Pancreas (tissue), 10 donors: Measurements from ENCODE around the gene VWA8. TPM values are rescaled to one million over a fixed set of nuclear protein-coding genes. Genes with fewer than 3 reads are reported as not detected.

ENCODE experiments used
- ATAC-seq, 4 donors: fragments of 200-7000 bp; cut with Tn5 transposase; one replicate each; pipeline versions ENCODE4 v1.8.0 to v1.9.1; 2020; ENCODE audit warnings: mild to moderate bottlenecking in 4 of 4, moderate library complexity in 4 of 4
- DNase-seq, 6 donors: peaks; one replicate each; pipeline ENCODE4 v3.0.0-alpha.2; 2020
- FAIRE-seq: peaks from 2 replicates; lab custom pipeline; 2012; peaks lifted over from hg19 to GRCh38; lab: Jason Lieb, UNC
- H3K27ac ChIP-seq, 4 donors: fragments of 200-600 bp; sonication (generic); 1 replicate in 3 of 4; 2 replicates in 1 of 4; pipeline versions ENCODE4 v1.5.0 to v1.8.0; 2020
- H3K27me3 ChIP-seq, 4 donors: fragments of 200-600 bp; one replicate each; pipeline ENCODE4 v1.8.0; 2021
- H3K36me3 ChIP-seq, 3 donors: fragments of 200-600 bp; sonication (generic) in 1 of 3; one replicate each; pipeline versions ENCODE4 v1.5.0 to v1.8.0; 2020 to 2021
- H3K4me1 ChIP-seq, 3 donors: fragments of 200-600 bp; one replicate each; pipeline ENCODE4 v1.8.0; 2021
- H3K4me3 ChIP-seq, 4 donors: fragments of 200-600 bp; sonication (generic) in 2 of 4; one replicate each; pipeline versions ENCODE4 v1.5.0 to v1.8.0; 2020 to 2021
- H3K9me3 ChIP-seq, 4 donors: fragments of 200-600 bp; one replicate each; pipeline ENCODE4 v1.8.0; 2021
- WGBS, 2 donors: extraction: QIAGEN DNeasy Blood & Tissue Kit; methylation state at CpG; one replicate each; pipeline ENCODE4 v1.1.7; 2013; 5-methylcytosine and 5-hydroxymethylcytosine counted together
- intact Hi-C, 3 donors: fragments of 100-400 bp; cut with DNase I; formaldehyde crosslinking; loops; one replicate each; pipeline versions ENCODE4 v1.11.1 to v1.14.2; 2022
- polyA plus RNA-seq, 2 donors: library from polyadenylated mRNA; stranded (reverse); fragments of 200-250 nt; gene quantifications; one replicate each; pipeline ENCODE4 v1.2.3, GENCODE V29; 2013
- total RNA-seq, 6 donors: library from RNA; stranded (reverse); fragmentation: NEBNext Ultra II Directional in 4 of 6; extraction: Animal tissue kit (Norgen Biotek cat#: 25700) in 4 of 6; gene quantifications; one replicate each; pipeline versions ENCODE4 v1.2.1 to v1.2.4, GENCODE V29; 2021 to 2023
- TF ChIP-seq, protein P1 (sequence below), 4 donors: fragments of 200-600 bp; sonication (generic) in 3 of 4; IDR thresholded peaks; one replicate each; pipeline versions ENCODE4 v1.5.0 to v1.8.0; 2021; ENCODE audit warnings: antibody characterized with exemption in 4 of 4
- donor health status: healthy with polysubstance abuse.
- donor health status: DM: no; HTN: no; CAD: no; lungs with moderate emphysema.
- donor health status: DM: no; HTN: no; CAD: no.
- donor health status: control.
- donor health status: control.
- donor health status: Bipolar disorder and iron deficiency.
- donor health status: DM: yes; HTN: yes; CAD: no.
- donor health status: DM: no; HTN: no; CAD: no.
- donor health status: DM: no; HTN: no; CAD: no.
- donor health status: DM: yes; HTN: yes; CAD: no.

VWA8 gene
- total and polyA plus RNA-seq, 8 donors = 3.3 to 15.8 (median 9.2) TPM

DNA sequence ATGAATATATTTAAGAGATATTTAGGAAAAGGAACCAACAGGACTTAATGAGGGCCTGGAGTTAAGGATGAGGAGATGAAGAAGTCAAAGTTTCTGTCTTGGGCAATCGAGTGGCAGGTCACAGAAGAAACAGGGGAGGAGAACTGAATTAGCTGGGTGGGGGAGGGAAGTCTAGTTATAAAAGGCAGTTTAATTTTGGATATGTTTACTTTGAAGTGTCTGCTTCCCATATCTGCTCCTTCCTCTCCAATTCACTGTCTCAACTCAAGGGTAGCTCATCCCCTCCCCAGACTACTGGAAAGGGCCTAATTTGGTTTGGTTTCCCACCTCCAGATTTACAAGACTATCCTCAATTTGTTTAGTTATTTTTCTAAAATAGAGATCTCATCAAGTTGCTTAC, 195.9 kb downstream of the VWA8 start:
- Histone ChIP-seq H3K4me1 (peaks cover 5 to 32% (median 6%) of the 10 kb centered on the region in 3 donors), H3K36me3 (no peaks in the 10 kb centered on the region), H3K27ac (no peak overlapping the region), H3K27me3 (no peaks in the 10 kb centered on the region), H3K4me3 (no peak overlapping the region), H3K9me3 (no peaks in the 10 kb centered on the region)
- WGBS, 2 donors = 93 to 100% methylated on average over 1 of the region's 1 CpG
- no peak for DNase-seq
- intact Hi-C loops = no loop called here
- no peak for FAIRE-seq
- ATAC-seq = no peak
- TF ChIP-seq, protein P1, sequence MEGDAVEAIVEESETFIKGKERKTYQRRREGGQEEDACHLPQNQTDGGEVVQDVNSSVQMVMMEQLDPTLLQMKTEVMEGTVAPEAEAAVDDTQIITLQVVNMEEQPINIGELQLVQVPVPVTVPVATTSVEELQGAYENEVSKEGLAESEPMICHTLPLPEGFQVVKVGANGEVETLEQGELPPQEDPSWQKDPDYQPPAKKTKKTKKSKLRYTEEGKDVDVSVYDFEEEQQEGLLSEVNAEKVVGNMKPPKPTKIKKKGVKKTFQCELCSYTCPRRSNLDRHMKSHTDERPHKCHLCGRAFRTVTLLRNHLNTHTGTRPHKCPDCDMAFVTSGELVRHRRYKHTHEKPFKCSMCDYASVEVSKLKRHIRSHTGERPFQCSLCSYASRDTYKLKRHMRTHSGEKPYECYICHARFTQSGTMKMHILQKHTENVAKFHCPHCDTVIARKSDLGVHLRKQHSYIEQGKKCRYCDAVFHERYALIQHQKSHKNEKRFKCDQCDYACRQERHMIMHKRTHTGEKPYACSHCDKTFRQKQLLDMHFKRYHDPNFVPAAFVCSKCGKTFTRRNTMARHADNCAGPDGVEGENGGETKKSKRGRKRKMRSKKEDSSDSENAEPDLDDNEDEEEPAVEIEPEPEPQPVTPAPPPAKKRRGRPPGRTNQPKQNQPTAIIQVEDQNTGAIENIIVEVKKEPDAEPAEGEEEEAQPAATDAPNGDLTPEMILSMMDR (IDR thresholded peaks at IDR 0.05) = no peak

DNA sequence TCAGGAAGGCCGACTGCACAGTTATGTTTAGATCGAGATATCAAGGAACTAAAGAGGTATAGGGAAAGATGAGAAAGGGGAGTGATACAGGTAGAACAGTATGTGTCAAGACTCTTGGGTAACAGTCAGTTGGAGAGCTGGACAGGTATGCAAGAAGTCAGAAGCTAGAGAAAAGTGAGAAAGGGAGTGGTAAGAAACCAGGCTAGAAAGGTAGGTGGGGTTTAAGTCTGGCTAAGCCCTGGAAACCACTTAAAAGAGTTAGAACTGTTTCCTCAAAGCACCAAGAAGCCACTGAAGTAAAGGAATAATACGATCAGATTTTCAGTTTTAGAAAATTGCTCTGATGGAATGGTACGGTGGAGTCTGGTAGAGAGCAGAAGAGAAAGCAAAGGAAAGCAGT, 196.4 kb downstream of the VWA8 start:
- H3K27me3 ChIP-seq = no peaks in the 10 kb centered on the region
- H3K4me3 ChIP-seq = no peak overlapping the region
- 91 to 92% methylated on average over 4 of the region's 4 CpGs for WGBS, 2 donors
- peaks cover 5 to 32% (median 6%) of the 10 kb centered on the region in 3 donors for H3K4me1 ChIP-seq
- no peaks in the 10 kb centered on the region for H3K36me3 ChIP-seq
- ATAC-seq = no peak
- FAIRE-seq = no peak
- H3K27ac ChIP-seq = no peak overlapping the region
- intact Hi-C loops = no loop called here
- DNase-seq = no peak
- TF ChIP-seq, protein P1 (IDR thresholded peaks at IDR 0.05) = no peak
- H3K9me3 ChIP-seq = no peaks in the 10 kb centered on the region

DNA sequence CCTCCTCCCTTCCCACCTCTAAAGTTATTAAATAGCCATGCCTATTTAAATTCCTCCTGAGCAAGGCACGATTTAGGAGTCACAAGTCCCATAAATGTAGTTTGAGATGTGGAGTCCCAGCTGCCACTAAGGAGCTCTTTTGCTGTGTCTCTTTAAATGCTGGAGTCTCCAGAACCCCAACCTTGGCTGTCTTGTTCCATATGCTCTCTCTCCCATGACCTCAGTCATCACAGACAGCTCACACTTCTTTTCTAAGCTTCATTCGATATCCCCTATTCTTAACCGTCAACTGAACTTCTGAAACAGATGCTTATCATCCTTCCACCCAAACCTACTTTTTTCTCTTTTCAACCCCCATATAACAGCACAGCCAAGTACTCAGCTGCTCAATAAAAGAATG, 197.1 kb downstream of the VWA8 start:
- H3K4me3 ChIP-seq = no peak overlapping the region
- H3K9me3 ChIP-seq = no peaks in the 10 kb centered on the region
- intact Hi-C loops = no loop called here
- peak in 3 of 6 donors; percentile 21 to 49 (median 35) for DNase-seq
- H3K4me1 ChIP-seq = peaks cover 5 to 32% (median 6%) of the 10 kb centered on the region in 3 donors
- no peak overlapping the region for H3K27ac ChIP-seq
- TF ChIP-seq, protein P1 (IDR thresholded peaks at IDR 0.05) = no peak
- 25 to 32% methylated on average over 3 of the region's 3 CpGs for WGBS, 2 donors
- H3K36me3 ChIP-seq = no peaks in the 10 kb centered on the region
- peak; percentile 91 to 97 (median 95) for ATAC-seq
- no peaks in the 10 kb centered on the region for H3K27me3 ChIP-seq
- no peak for FAIRE-seq

DNA sequence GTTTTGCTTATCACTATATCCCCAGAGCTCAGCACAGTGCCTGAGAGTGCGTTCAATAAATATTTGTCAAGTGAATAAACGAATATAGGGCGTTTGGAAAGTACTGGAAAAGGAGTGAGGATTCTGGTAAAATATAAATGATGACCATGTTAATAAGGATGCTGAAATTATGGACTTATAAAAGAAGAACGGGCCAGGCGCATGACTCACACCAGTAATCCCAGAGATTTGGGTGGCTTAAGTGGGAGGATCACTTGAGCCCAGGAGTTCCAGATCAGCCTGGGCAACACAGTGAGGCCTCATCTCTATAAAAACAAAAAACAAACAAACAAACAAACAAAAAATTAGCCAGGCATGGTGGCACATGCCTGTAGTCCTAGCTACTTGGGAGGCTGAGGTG, 198.1 kb downstream of the VWA8 start:
- intact Hi-C loops = no loop called here
- no peak for DNase-seq
- TF ChIP-seq, protein P1 (IDR thresholded peaks at IDR 0.05) = no peak
- Histone ChIP-seq H3K27me3 (no peaks in the 10 kb centered on the region), H3K4me3 (no peak overlapping the region), H3K9me3 (no peaks in the 10 kb centered on the region), H3K4me1 (peaks cover 5 to 25% (median 6%) of the 10 kb centered on the region in 3 donors), H3K27ac (no peak overlapping the region), H3K36me3 (no peaks in the 10 kb centered on the region)
- no peak for FAIRE-seq
- ATAC-seq = no peak
- WGBS, 2 donors = 80 to 88% methylated on average over 5 of the region's 5 CpGs

DNA sequence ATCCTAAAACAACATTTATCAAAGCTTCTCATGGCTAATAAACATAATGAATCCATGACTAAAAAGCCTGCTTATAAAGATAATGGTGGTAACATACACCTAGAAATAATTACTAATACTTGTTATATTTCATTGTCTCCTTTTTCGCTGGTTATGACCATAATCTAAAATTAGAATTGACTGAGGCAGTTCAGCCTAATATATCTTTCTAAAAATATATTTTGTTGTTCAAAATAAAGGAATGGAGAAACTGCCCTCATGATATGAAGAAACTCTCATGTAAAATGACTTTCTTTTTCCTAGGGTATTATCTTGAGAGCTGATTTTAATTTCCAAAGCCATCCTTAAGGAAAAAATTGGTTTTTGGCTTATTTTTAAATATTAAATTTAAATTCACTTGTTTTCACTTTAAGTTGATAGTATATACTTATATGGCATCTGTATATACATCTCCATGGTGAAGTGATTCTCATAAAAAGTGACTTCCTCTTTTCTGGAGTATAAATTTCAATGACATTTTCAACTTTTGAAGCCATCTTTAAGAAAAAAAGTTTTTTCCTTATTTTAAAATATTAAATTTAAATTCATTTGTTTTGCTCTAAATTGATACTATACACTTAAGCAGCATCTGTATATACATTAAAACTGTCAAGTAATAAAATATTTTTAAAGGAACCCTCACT, 204.6 kb downstream of the VWA8 start:
- WGBS, 2 donors = 95 to 96% methylated on average over 1 of the region's 1 CpG
- Histone ChIP-seq H3K4me3 (no peak overlapping the region), H3K9me3 (no peaks in the 10 kb centered on the region), H3K27ac (no peak overlapping the region), H3K36me3 (no peaks in the 10 kb centered on the region), H3K4me1 (peaks cover 0 to 6% (median 0%) of the 10 kb centered on the region in 3 donors), H3K27me3 (no peaks in the 10 kb centered on the region)
- ATAC-seq = no peak
- intact Hi-C loops = no loop called here
- TF ChIP-seq, protein P1 (IDR thresholded peaks at IDR 0.05) = no peak
- no peak for DNase-seq
- no peak for FAIRE-seq
